ENCODE measurements around the gene ZNF22.

- TF ChIP-seq POLR2A (IDR thresholded peaks at IDR 0.05) (no peak), CTCF (IDR thresholded peaks at IDR 0.05) (no peak), POLR2AphosphoS5 (IDR thresholded peaks at IDR 0.05) (no peak), EP300 (IDR thresholded peaks at IDR 0.05) (no peak)
Observed at GRCh38 chr10:44968500-44969400, 32.0 kb upstream of the ZNF22 start.
